HG02763 (cell line): ENCODE results near the gene RRAGA.
"Not testable (repeated sequence)": the region's sequence is repeated elsewhere in the genome, so short reads cannot be mapped to it uniquely, and the experiment has no call there.

ENCODE experiments used
- ATAC-seq: cut with Tn5 transposase; IDR thresholded peaks from one replicate; pipeline ENCODE4 v1.9.1; 2021; ENCODE audit warnings: mild to moderate bottlenecking, moderate library complexity; ENCODE audit not compliant: unreplicated experiment

RRAGA gene

GRCh38 chr9:19074836-19075235, 25.6 kb downstream of the RRAGA start:
- no peak for ATAC-seq

- ATAC-seq: no peak
Measured at GRCh38 chr9:19085295-19085694, 36.1 kb downstream of the RRAGA start.

GRCh38 chr9:19087106-19088000, 38.1 kb downstream of the RRAGA start:
- ATAC-seq: no peak

- not testable (repeated sequence) for ATAC-seq
Measured at GRCh38 chr9:19097431-19097830, 48.2 kb downstream of the RRAGA start.
